Measurements from ENCODE around the gene C13orf46. TPM values are rescaled to one million over a fixed set of nuclear protein-coding genes. Genes with fewer than 3 reads are reported as not detected.

Gene C13orf46
- polyA plus RNA-seq, 2 of the 4 experiments (the other 2 are of a cell fraction): 0.05 to 0.13 TPM

- TF ChIP-seq, protein P1, sequence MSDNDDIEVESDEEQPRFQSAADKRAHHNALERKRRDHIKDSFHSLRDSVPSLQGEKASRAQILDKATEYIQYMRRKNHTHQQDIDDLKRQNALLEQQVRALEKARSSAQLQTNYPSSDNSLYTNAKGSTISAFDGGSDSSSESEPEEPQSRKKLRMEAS (IDR thresholded peaks at IDR 0.05): no peak
- TF ChIP-seq, protein P2, sequence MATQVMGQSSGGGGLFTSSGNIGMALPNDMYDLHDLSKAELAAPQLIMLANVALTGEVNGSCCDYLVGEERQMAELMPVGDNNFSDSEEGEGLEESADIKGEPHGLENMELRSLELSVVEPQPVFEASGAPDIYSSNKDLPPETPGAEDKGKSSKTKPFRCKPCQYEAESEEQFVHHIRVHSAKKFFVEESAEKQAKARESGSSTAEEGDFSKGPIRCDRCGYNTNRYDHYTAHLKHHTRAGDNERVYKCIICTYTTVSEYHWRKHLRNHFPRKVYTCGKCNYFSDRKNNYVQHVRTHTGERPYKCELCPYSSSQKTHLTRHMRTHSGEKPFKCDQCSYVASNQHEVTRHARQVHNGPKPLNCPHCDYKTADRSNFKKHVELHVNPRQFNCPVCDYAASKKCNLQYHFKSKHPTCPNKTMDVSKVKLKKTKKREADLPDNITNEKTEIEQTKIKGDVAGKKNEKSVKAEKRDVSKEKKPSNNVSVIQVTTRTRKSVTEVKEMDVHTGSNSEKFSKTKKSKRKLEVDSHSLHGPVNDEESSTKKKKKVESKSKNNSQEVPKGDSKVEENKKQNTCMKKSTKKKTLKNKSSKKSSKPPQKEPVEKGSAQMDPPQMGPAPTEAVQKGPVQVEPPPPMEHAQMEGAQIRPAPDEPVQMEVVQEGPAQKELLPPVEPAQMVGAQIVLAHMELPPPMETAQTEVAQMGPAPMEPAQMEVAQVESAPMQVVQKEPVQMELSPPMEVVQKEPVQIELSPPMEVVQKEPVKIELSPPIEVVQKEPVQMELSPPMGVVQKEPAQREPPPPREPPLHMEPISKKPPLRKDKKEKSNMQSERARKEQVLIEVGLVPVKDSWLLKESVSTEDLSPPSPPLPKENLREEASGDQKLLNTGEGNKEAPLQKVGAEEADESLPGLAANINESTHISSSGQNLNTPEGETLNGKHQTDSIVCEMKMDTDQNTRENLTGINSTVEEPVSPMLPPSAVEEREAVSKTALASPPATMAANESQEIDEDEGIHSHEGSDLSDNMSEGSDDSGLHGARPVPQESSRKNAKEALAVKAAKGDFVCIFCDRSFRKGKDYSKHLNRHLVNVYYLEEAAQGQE (IDR thresholded peaks at IDR 0.05): no peak
These were observed 45.5 kb upstream of the C13orf46 start (continued) for GRCh38 chr13:114019367-114019766.

DNA sequence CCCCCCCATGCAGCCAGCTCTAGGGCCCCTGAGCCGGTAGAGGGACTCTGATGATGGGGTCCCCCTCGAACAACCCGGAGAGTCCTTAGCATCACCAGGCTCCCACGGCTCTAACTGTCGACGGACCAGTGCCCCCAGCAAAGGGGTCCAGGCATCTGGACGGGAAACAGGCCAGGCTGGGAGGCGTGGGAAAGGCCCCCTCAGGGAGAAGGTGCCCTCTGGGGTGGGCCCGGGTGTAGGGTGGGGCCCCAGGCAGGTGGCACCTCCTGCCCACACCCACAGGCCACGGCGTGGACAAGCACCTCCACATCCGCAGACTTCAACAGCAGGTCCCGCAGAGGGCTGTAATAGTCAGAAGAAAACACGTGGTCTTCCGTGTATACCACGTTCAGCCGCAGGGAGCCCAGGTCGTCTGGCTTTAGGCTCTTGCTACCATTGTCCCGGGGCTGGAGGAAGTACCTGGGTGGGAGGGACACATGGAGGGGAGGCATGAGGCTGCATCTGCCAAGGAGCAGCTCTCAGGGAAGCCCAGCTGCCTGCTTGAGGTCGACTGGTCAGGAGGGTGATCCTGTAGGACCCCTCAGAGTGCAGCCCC is 44.7 kb upstream of the C13orf46 start:
- ATAC-seq (no peak), DNase-seq (ENCODE audit: low read depth in 1 of 2, low spot score in 1 of 2) (no peak), FAIRE-seq (no peak)
- 88% methylated on average over 12 of the region's 20 CpGs for WGBS (ENCODE audit: missing lambda C conversion rate)
- H3K4me3 ChIP-seq: no peak overlapping the region
- H3K9me3 ChIP-seq: no peaks in the 10 kb centered on the region
- POLR2A ChIA-PET: no interaction called here
- H3K4me1 ChIP-seq: no peaks in the 10 kb centered on the region
- TF ChIP-seq KDM5A (IDR thresholded peaks at IDR 0.05) (no peak), EHF (CRISPR knock-in tag; IDR thresholded peaks at IDR 0.05) (no peak), TP53 (CRISPR knock-in tag; IDR thresholded peaks at IDR 0.05) (no peak), HOXA7 (CRISPR knock-in tag; IDR thresholded peaks at IDR 0.05) (no peak), EHMT2 (IDR thresholded peaks at IDR 0.05; ENCODE audit: low read depth) (no peak), MYC (IDR thresholded peaks at IDR 0.05; ENCODE audit: borderline replicate concordance, low read length) (no peak), POLR2A (IDR thresholded peaks at IDR 0.05; ENCODE audit: low read length) (no peak), ZC3H11A (IDR thresholded peaks at IDR 0.05) (no peak), HOXB5 (CRISPR knock-in tag; IDR thresholded peaks at IDR 0.05) (no peak), NR3C1 (IDR thresholded peaks at IDR 0.05) (no peak)
- TF ChIP-seq, protein P3, sequence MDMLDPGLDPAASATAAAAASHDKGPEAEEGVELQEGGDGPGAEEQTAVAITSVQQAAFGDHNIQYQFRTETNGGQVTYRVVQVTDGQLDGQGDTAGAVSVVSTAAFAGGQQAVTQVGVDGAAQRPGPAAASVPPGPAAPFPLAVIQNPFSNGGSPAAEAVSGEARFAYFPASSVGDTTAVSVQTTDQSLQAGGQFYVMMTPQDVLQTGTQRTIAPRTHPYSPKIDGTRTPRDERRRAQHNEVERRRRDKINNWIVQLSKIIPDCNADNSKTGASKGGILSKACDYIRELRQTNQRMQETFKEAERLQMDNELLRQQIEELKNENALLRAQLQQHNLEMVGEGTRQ (IDR thresholded peaks at IDR 0.05): no peak
- TF ChIP-seq, protein P1 (IDR thresholded peaks at IDR 0.05): no peak
- no peak overlapping the region for H3K4me2 ChIP-seq
- CTCF ChIA-PET: no interaction called here
- H3K27ac ChIP-seq: no peak overlapping the region

DNA sequence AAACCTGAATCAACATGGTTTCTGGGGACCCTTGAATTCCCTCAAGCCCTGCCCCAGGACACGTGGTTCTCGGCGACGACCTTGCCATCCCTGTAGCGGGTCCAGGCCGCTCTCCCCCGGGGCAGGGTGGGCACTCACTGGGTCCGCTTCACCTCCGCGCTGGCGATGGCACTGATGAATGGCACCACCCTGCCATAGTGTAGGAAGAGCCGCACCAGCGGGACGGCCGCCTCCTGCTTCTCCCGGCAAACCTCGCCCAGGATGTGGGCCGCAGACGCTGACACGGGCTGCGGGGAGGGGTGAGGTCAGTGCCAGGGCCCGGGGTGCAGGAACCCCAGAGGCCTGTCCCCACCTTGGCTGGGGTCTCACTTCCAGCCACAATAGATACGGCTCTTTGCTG is 44.1 kb upstream of the C13orf46 start:
- ChIA-PET CTCF (interaction anchor here (1.1 kb wide), 1 partner anchor 15 kb away, joined by 4 read pairs; no protein-coding TSS in a partner anchor), POLR2A (no interaction called here)
- DNase-seq (ENCODE audit: low read depth in 1 of 2, low spot score in 1 of 2) (no peak), ATAC-seq (no peak), FAIRE-seq (no peak)
- TF ChIP-seq, protein P3 (IDR thresholded peaks at IDR 0.05): no peak
- TF ChIP-seq HEYL (CRISPR knock-in tag; IDR thresholded peaks at IDR 0.05) (no peak), RFX5 (IDR thresholded peaks at IDR 0.05) (no peak), CBX8 (IDR thresholded peaks at IDR 0.05) (no peak), ATOH8 (CRISPR knock-in tag; IDR thresholded peaks at IDR 0.05; ENCODE audit: low read depth) (no peak), NFE2L2 (conservative IDR thresholded peaks at IDR 0.05; ENCODE audit: low read length) (no peak), HOXB5 (CRISPR knock-in tag; IDR thresholded peaks at IDR 0.05) (no peak), NR3C1 (IDR thresholded peaks at IDR 0.05) (no peak), EHF (CRISPR knock-in tag; IDR thresholded peaks at IDR 0.05) (no peak), ZFP36 (IDR thresholded peaks at IDR 0.05; ENCODE audit: borderline replicate concordance, partially characterized antibody) (no peak), RCOR1 (IDR thresholded peaks at IDR 0.05; ENCODE audit: low read depth, low read length) (no peak), ZSCAN20 (CRISPR knock-in tag; IDR thresholded peaks at IDR 0.05) (no peak), BCL3 (IDR thresholded peaks at IDR 0.05) (no peak), SMC3 (IDR thresholded peaks at IDR 0.05) (no peak), RARB (CRISPR knock-in tag; IDR thresholded peaks at IDR 0.05) (no peak), CHD4 (IDR thresholded peaks at IDR 0.05; ENCODE audit: borderline replicate concordance) (no peak), JUN (IDR thresholded peaks at IDR 0.05) (no peak)
- TF ChIP-seq, protein P4, sequence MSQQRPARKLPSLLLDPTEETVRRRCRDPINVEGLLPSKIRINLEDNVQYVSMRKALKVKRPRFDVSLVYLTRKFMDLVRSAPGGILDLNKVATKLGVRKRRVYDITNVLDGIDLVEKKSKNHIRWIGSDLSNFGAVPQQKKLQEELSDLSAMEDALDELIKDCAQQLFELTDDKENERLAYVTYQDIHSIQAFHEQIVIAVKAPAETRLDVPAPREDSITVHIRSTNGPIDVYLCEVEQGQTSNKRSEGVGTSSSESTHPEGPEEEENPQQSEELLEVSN (IDR thresholded peaks at IDR 0.05; ENCODE audit: borderline replicate concordance, low read depth): no peak
- Histone ChIP-seq H3K4me1 (no peaks in the 10 kb centered on the region), H3K4me3 (no peak overlapping the region), H3K27ac (no peak overlapping the region), H3K9me3 (no peaks in the 10 kb centered on the region), H3K4me2 (no peak overlapping the region)
- 94% methylated on average over 8 of the region's 23 CpGs for WGBS (ENCODE audit: missing lambda C conversion rate)
